GM19193 (cell line): ENCODE measurements around the gene PRCP.

Experiments
- POLR2A ChIP-seq: IDR thresholded peaks from 4 replicates; pipeline ENCODE4 v1.6.1; 2011; ENCODE audit not compliant: insufficient read depth, insufficient read length; ENCODE audit errors: extremely low read depth

Gene PRCP

DNA sequence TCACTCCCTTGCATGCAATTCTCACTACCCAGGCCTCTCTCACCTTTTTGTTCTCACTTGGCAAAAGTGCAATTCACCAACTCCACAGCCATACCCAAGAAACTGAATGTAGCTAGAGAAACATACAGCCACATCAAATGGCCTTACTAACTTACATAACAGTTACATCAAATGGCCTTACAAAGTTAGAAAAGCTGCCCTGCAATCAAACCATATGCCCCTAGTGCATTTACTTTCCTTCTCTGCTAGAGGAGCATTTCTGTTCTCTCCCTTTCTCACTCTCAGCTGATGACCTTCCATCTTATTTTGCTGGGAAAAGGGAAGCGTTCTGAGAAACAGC, 10.3 kb downstream of the PRCP start:
- TF ChIP-seq POLR2A = no peak

- no peak for TF ChIP-seq POLR2A
Measured at GRCh38 chr11:82889133-82890001, 10.9 kb downstream of the PRCP start.

DNA sequence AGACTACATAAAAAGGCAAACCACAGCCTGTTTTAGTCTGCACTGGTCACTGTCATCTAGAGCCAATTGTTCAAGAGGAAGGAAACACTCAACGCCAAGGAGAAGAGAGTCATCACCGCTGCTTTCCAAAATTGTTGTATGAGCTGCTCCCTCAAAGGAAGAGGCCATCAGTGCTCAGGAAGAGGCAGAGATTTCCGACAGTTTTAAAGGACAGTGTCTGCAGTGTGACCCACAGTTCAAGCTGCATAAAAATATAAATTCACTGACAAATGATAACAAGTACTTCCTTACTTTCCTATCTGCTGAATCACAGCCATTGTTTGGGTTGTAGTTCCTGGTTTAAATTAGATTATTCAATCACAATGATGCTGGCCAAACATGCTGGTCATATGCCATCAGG, 16.4 kb downstream of the PRCP start:
- no peak for TF ChIP-seq POLR2A

DNA sequence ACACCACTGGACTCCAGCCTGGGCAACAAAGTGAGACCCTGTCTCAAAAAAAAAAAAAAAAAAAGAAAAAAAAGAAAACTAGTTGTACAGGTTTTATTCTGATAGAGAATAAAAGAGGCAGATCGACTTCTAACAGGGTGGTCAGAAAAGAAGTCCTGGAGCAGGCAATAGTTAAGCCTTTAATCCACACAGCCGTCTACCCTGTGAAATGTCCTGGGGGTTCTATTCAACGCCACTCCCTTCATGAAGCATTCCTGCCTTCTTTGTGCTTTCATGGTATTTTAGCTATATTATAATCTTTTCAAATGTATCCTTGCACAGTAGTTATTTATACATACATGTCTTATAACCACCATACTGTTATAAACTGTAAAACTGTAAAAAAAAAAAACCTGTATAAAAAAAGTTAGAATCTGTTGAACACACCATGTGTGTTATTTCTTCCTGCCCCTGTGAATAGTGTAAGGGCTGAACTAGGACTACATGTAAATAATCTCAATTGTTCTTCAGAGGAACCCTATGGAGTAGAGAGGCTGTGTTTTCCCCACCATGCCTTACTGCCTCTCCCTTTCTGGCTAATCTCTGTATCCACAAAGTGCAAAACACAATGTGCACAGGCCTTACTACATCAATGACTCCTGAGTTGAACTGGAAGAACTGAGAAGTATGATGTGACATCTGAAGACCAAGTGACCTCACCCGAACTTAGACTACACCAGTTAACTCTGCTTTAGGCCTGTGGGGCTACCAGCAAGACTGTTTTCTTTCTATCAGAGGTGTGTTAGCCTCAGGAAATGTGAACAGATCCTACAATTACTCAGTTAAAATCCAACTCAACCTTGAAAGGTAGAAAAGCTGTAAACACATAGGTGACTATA, 25.3 kb downstream of the PRCP start:
- no peak for TF ChIP-seq POLR2A

GRCh38 chr11:82873919-82874333, 26.3 kb downstream of the PRCP start:
- TF ChIP-seq POLR2A = no peak

- TF ChIP-seq POLR2A = no peak
Measured at GRCh38 chr11:82872377-82873150, 27.7 kb downstream of the PRCP start.

- no peak for TF ChIP-seq POLR2A
Measured at GRCh38 chr11:82871646-82872045, 28.6 kb downstream of the PRCP start.

GRCh38 chr11:82869657-82870056, 30.6 kb downstream of the PRCP start:
- no peak for TF ChIP-seq POLR2A

- no peak for TF ChIP-seq POLR2A
Measured at GRCh38 chr11:82867495-82868082, 32.6 kb downstream of the PRCP start.

DNA sequence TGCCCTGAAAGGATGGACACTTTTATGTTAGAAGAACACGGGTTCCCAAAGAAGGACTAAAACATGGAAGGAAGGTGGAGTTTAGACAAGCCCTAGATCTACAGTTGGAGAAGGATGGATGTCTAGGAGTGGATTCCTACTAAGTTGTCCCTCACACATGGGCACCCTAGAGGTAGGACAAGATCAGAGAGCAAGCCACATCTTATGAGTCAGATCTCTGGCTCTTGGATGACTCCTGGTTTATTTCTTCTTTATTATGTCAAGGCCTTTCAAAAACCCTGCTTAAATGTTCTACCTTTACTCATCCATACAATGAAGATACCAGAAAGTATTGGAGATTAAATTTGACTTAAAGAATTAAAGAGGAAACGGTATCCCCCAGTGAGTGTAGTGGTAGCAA, 34.4 kb downstream of the PRCP start:
- TF ChIP-seq POLR2A = no peak

DNA sequence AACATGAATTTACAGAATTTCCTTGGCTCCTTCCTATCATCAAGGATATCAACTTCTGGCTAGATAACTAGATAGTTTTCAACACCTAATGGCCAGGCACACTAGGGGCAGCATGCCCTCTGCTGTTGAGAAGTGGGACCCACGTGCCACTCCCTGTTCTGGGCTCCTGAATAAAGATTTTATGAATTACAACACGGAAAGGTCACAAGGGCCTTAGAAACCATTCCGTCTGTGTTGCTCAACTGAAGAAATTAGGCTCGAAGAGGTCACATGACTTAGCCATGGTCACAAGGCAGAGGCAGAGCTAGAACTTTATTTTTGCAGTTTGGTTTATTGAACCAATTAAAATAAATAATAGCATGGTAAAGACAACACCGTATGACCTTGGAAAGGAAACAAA, 36.0 kb downstream of the PRCP start:
- no peak for TF ChIP-seq POLR2A

DNA sequence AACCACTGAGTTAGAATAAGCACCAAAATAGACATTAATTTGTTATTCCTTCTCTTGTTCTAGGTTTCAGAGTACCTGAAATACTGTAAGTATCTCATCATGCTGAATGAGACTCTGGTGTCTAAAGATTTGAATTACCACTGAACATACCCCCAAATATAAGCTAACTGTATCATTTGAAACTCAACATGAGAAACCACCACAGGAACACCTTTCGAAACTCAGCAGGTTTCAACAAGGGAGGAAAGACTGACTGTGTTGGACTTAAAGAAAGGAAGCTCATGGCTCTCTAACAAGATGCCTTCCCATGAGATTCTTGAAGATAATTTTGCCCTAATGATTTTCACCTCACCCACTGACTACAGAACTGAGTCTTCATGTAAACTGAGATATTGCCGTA, 37.0 kb downstream of the PRCP start:
- no peak for TF ChIP-seq POLR2A

- no peak for TF ChIP-seq POLR2A
Measured at GRCh38 chr11:82862379-82862778, 37.9 kb downstream of the PRCP start.

DNA sequence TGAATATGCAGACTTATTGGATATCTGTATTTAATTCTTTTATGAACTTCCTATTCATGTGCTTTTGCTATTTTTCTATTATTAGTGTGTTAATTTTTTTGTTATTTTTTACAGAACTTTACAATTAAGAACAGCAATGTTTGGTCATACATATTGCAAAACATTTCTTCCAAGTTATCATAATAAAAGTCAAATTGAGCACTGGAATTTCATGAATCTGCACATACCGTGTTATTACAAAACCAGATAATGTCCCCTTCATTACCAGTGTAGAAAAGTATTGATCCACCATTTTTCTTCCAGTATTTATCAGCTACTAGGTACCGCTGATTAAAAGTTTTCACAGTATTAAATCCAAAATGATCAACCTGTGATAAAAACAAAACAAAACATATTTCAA, 40.5 kb downstream of the PRCP start:
- TF ChIP-seq POLR2A = no peak

DNA sequence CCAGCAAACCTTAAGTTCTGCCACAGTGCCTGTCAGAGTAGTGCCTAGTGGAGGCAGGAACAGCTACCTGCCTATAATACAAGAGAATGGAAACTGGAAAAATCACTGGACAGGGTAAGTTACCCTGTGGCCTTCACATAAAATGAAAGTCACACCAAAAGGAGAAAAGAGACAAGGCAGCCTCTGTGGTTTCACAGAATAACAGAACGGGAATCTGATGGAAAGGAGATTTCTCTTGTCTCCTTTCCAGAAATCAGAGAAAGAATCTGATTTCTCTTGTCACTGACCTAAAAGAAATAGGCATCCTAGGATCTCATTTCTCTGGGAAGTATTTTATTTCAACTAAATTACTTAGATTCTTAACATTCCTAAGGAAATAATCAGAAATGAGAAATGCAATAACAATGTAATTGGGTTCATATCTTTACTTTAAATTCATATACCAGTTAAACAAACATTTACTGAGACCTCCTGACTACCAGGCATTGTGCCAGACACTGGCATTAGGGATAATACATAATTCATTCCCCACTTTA, 41.6 kb downstream of the PRCP start:
- no peak for TF ChIP-seq POLR2A

- no peak for TF ChIP-seq POLR2A
Measured at GRCh38 chr11:82858133-82858532, 42.1 kb downstream of the PRCP start.
